AG04450 (cell line): Measurements from ENCODE around the gene GSAP. TPM values are rescaled to one million over a fixed set of nuclear protein-coding genes. Genes with fewer than 3 reads are reported as not detected.

Experiments
- CTCF ChIA-PET: fragments of 300-600, 350-600 bp; formaldehyde crosslinking; extraction: SDS; loops from one replicate; lab custom pipeline; 2022; ENCODE audit warnings: antibody characterized with exemption, inconsistent platforms; lab: Charles Lee
- POLR2A ChIA-PET: fragments of 350-600 bp; formaldehyde crosslinking; extraction: SDS; loops from one replicate; lab custom pipeline; 2021; ENCODE audit warnings: antibody characterized with exemption, inconsistent platforms; lab: Yijun Ruan, JAX
- DNase-seq: peaks from one replicate; pipeline ENCODE4 v3.0.0-alpha.2; 2011; ENCODE audit warnings: low read depth, low spot score
- H3K27ac ChIP-seq: one replicate; pipeline ENCODE4 v1.5.1; 2012; ENCODE audit warnings: low read depth, low read length, control low read depth
- H3K27me3 ChIP-seq: one replicate; pipeline ENCODE4 v1.6.0; 2012; ENCODE audit warnings: low read length; ENCODE audit not compliant: control insufficient read depth, insufficient read depth
- H3K4me3 ChIP-seq: 2 replicates; pipeline ENCODE4 v1.5.1; 2011; ENCODE audit warnings: mild to moderate bottlenecking, low read depth, low read length, control low read depth
- H3K9me3 ChIP-seq: 2 replicates; pipeline ENCODE4 v1.5.1; 2012; ENCODE audit warnings: low read length; ENCODE audit not compliant: control insufficient read depth, insufficient read depth
- CTCF ChIP-seq: IDR thresholded peaks from 2 replicates; pipeline ENCODE4 v1.5.1; 2011; ENCODE audit warnings: low read depth, low read length, control low read depth, inconsistent platforms
- polyA plus RNA-seq: library from polyadenylated mRNA; depleted of rRNA; stranded (reverse); fragments of >200 nt; gene quantifications from 2 replicates; pipeline ENCODE4 v1.2.3, GENCODE V29; 2011

Gene GSAP
- polyA plus RNA-seq, 1 experiment, result 8.9 TPM

GRCh38 chr7:77441046-77441445 lies 24.9 kb upstream of the GSAP start:
- H3K9me3 ChIP-seq, result no peaks in the 10 kb centered on the region
- H3K27ac ChIP-seq, result no peak overlapping the region
- H3K27me3 ChIP-seq, result no peaks in the 10 kb centered on the region
- CTCF ChIA-PET, result no interaction called here
- no peak for TF ChIP-seq CTCF
- H3K4me3 ChIP-seq, result no peak overlapping the region
- DNase-seq, result no peak
- POLR2A ChIA-PET, result no interaction called here

GRCh38 chr7:77439572-77439971 lies 23.4 kb upstream of the GSAP start:
- H3K9me3 ChIP-seq, result no peaks in the 10 kb centered on the region
- H3K27ac ChIP-seq, result no peak overlapping the region
- no peak overlapping the region for H3K4me3 ChIP-seq
- ChIA-PET POLR2A (no interaction called here), CTCF (interaction anchor here (1.7 kb wide), 1 partner anchor 12 kb away, joined by 3 read pairs; no protein-coding TSS in a partner anchor)
- TF ChIP-seq CTCF, result peak; percentile 8; the same call in 1 of the 2 replicates
- no peak for DNase-seq
- H3K27me3 ChIP-seq, result no peaks in the 10 kb centered on the region

GRCh38 chr7:77438131-77438530 lies 22.0 kb upstream of the GSAP start:
- CTCF ChIA-PET, result no interaction called here
- TF ChIP-seq CTCF, result no peak
- POLR2A ChIA-PET, result no interaction called here
- Histone ChIP-seq H3K27me3 (no peaks in the 10 kb centered on the region), H3K4me3 (no peak overlapping the region), H3K9me3 (no peaks in the 10 kb centered on the region), H3K27ac (no peak overlapping the region)
- DNase-seq, result no peak

- Histone ChIP-seq H3K27me3 (no peaks in the 10 kb centered on the region), H3K4me3 (no peak overlapping the region), H3K27ac (no peak overlapping the region), H3K9me3 (no peaks in the 10 kb centered on the region)
- no peak for DNase-seq
- CTCF ChIA-PET, result no interaction called here
- POLR2A ChIA-PET, result no interaction called here
- no peak for TF ChIP-seq CTCF
Measured at GRCh38 chr7:77434570-77435275, 18.6 kb upstream of the GSAP start.

GRCh38 chr7:77433901-77434300 lies 17.8 kb upstream of the GSAP start:
- Histone ChIP-seq H3K27me3 (no peaks in the 10 kb centered on the region), H3K4me3 (no peak overlapping the region), H3K9me3 (no peaks in the 10 kb centered on the region), H3K27ac (no peak overlapping the region)
- no peak for DNase-seq
- ChIA-PET POLR2A (no interaction called here), CTCF (no interaction called here)
- no peak for TF ChIP-seq CTCF
